H1 (cell line): Measurements from ENCODE around the gene CD247. TPM values are rescaled to one million over a fixed set of nuclear protein-coding genes. Genes with fewer than 3 reads are reported as not detected.

Source experiments
- CTCF ChIA-PET: fragments of 300-600 bp; sonication (Branson Sonifier 250); formaldehyde crosslinking; loops from one replicate; lab custom pipeline; 2021; ENCODE audit not compliant: partially characterized antibody; lab: Charles Lee
- POLR2A ChIA-PET: fragments of 300-600 bp; sonication (Branson Sonifier 250); formaldehyde crosslinking; loops from one replicate; lab custom pipeline; 2021; ENCODE audit warnings: inconsistent platforms; ENCODE audit not compliant: partially characterized antibody; lab: Charles Lee
- DNase-seq, 2 experiments: peaks; one replicate each; pipeline versions ENCODE4 v3.0.0 to v3.0.0-alpha.2; 2010 to 2022; ENCODE audit warnings: low spot score in 2 of 2, low read depth in 1 of 2, mixed read lengths in 1 of 2
- FAIRE-seq: peaks from 2 replicates; lab custom pipeline; 2011; peaks lifted over from hg19 to GRCh38; lab: Jason Lieb, UNC
- H2AFZ ChIP-seq: 2 replicates; pipeline ENCODE4 v1.8.1; 2012; ENCODE audit warnings: low read length, inconsistent platforms
- H2AK5ac ChIP-seq: 2 replicates; pipeline ENCODE4 v1.6.1; 2013; ENCODE audit warnings: low read depth, low read length
- H2BK120ac ChIP-seq: replicated peaks from 2 replicates; pipeline ENCODE3; 2013; ENCODE audit warnings: low read depth, low read length, inconsistent platforms
- H2BK12ac ChIP-seq: 2 replicates; pipeline ENCODE4 v1.6.1; 2013; ENCODE audit warnings: low read depth, low read length
- H2BK15ac ChIP-seq: 2 replicates; pipeline ENCODE4 v1.6.1; 2013; ENCODE audit warnings: low read length
- H2BK20ac ChIP-seq: 2 replicates; pipeline ENCODE4 v1.6.1; 2013; ENCODE audit warnings: low read length
- H2BK5ac ChIP-seq: 2 replicates; pipeline ENCODE4 v1.6.1; 2013; ENCODE audit warnings: low read depth, low read length
- H3K14ac ChIP-seq: 2 replicates; pipeline ENCODE4 v1.6.1; 2013; ENCODE audit warnings: inconsistent platforms; ENCODE audit not compliant: insufficient read length
- H3K18ac ChIP-seq: 2 replicates; pipeline ENCODE4 v1.6.1; 2013; ENCODE audit warnings: low read length; ENCODE audit errors: extremely low read depth
- H3K23ac ChIP-seq: 2 replicates; pipeline ENCODE4 v1.6.1; 2013; ENCODE audit warnings: inconsistent platforms; ENCODE audit not compliant: insufficient read length
- H3K23me2 ChIP-seq: 2 replicates; pipeline ENCODE4 v1.6.1; 2013; ENCODE audit warnings: low read depth, low read length
- H3K27ac ChIP-seq: 2 replicates; pipeline ENCODE4 v1.6.1; 2011; ENCODE audit warnings: low read depth, low read length, inconsistent platforms
- H3K27me3 ChIP-seq, 4 experiments: replicated peaks in 1 of 4; 1 replicate in 1 of 4; 2 replicates in 3 of 4; pipeline versions ENCODE4 v1.6.1 to v1.8.1; 2011 to 2013; ENCODE audit warnings: low read length in 3 of 4, mild to moderate bottlenecking in 3 of 4, inconsistent platforms in 2 of 4, mixed read lengths in 2 of 4, moderate library complexity in 1 of 4; ENCODE audit not compliant: control insufficient read depth in 3 of 4, insufficient read depth in 3 of 4; ENCODE audit errors: extremely low read depth in 1 of 4
- H3K36me3 ChIP-seq, 4 experiments: 2 replicates each; pipeline versions ENCODE4 v1.6.1 to v1.8.1; 2011 to 2013; ENCODE audit warnings: mild to moderate bottlenecking in 4 of 4, low read length in 3 of 4, moderate library complexity in 2 of 4, control low read depth in 1 of 4, inconsistent platforms in 1 of 4; ENCODE audit not compliant: insufficient read depth in 4 of 4, control insufficient read depth in 2 of 4
- H3K4ac ChIP-seq: replicated peaks from 2 replicates; pipeline ENCODE3; 2013; ENCODE audit warnings: low read length, low read depth, mixed read lengths, inconsistent platforms; ENCODE audit not compliant: insufficient read length
- H3K4me1 ChIP-seq, 4 experiments: replicated peaks in 1 of 4; 1 replicate in 1 of 4; 2 replicates in 3 of 4; pipeline versions ENCODE4 v1.6.1 to v1.8.1; 2011 to 2013; ENCODE audit warnings: low read length in 3 of 4, inconsistent platforms in 2 of 4, mixed read lengths in 1 of 4; ENCODE audit not compliant: insufficient read depth in 4 of 4, control insufficient read depth in 3 of 4
- H3K4me2 ChIP-seq, 2 experiments: 2 replicates each; pipeline versions ENCODE4 v1.6.1 to v1.8.1; 2011 to 2013; ENCODE audit warnings: low read depth in 2 of 2, low read length in 2 of 2, control low read depth in 1 of 2, inconsistent platforms in 1 of 2, mild to moderate bottlenecking in 1 of 2; ENCODE audit not compliant: insufficient read depth in 1 of 2
- H3K4me3 ChIP-seq, 4 experiments: fragments of 200-600, 300-600 bp in 1 of 4; sonication (generic), shearing (Covaris generic), sonication (Bioruptor Twin) in 1 of 4; 2 replicates each; pipeline versions ENCODE4 v1.5.1 to v1.8.1; 2011 to 2016; ENCODE audit warnings: low read length in 4 of 4, low read depth in 3 of 4, control low read depth in 2 of 4, inconsistent platforms in 2 of 4, mild to moderate bottlenecking in 2 of 4, mixed read lengths in 1 of 4, moderate library complexity in 1 of 4; ENCODE audit not compliant: insufficient read depth in 2 of 4; ENCODE audit errors: extremely low read depth in 1 of 4
- H3K56ac ChIP-seq: replicated peaks from 2 replicates; pipeline ENCODE3; 2013; ENCODE audit warnings: low read depth, mild to moderate bottlenecking, mixed read lengths, low read length, inconsistent platforms; ENCODE audit not compliant: insufficient read length
- H3K79me1 ChIP-seq: 2 replicates; pipeline ENCODE4 v1.6.1; 2013; ENCODE audit warnings: low read depth, low read length, control low read depth
- H3K79me2 ChIP-seq, 2 experiments: 2 replicates each; pipeline versions ENCODE4 v1.6.1 to v1.8.1; 2012 to 2013; ENCODE audit warnings: low read length in 2 of 2, mild to moderate bottlenecking in 2 of 2, inconsistent platforms in 1 of 2; ENCODE audit not compliant: insufficient read depth in 2 of 2, control insufficient read depth in 1 of 2
- H3K9ac ChIP-seq, 4 experiments: replicated peaks in 1 of 4; 1 replicate in 1 of 4; 2 replicates in 3 of 4; pipeline versions ENCODE4 v1.6.1 to v1.8.1; 2011 to 2013; ENCODE audit warnings: low read depth in 3 of 4, low read length in 3 of 4, control low read depth in 2 of 4, mild to moderate bottlenecking in 2 of 4, moderate library complexity in 2 of 4, inconsistent platforms in 1 of 4; ENCODE audit errors: extremely low read depth in 1 of 4
- H3K9me3 ChIP-seq, 2 experiments: 2 replicates each; pipeline versions ENCODE4 v1.6.1 to v1.8.1; 2012 to 2013; ENCODE audit warnings: mild to moderate bottlenecking in 2 of 2, moderate library complexity in 2 of 2, control low read depth in 1 of 2, inconsistent platforms in 1 of 2, low read depth in 1 of 2, low read length in 1 of 2, mixed read lengths in 1 of 2; ENCODE audit not compliant: insufficient read depth in 2 of 2
- H4K20me1 ChIP-seq, 2 experiments: replicated peaks in 1 of 2; 2 replicates each; pipeline versions ENCODE3 to v1.8.1; 2011 to 2013; ENCODE audit warnings: inconsistent platforms in 2 of 2, low read length in 2 of 2, mild to moderate bottlenecking in 1 of 2; ENCODE audit not compliant: insufficient read depth in 2 of 2, control insufficient read depth in 1 of 2
- H4K5ac ChIP-seq: 2 replicates; pipeline ENCODE4 v1.6.1; 2013; ENCODE audit warnings: low read length, low read depth, mixed read lengths, inconsistent platforms; ENCODE audit not compliant: insufficient read length
- H4K8ac ChIP-seq: 2 replicates; pipeline ENCODE4 v1.8.0; 2013; ENCODE audit warnings: mild to moderate bottlenecking, moderate library complexity, low read length, inconsistent platforms; ENCODE audit not compliant: insufficient read depth; ENCODE audit errors: extremely low read depth
- H4K91ac ChIP-seq: replicated peaks from 2 replicates; pipeline ENCODE3; 2013; ENCODE audit warnings: low read length, mixed read lengths, inconsistent platforms; ENCODE audit not compliant: insufficient read length
- NRF1 ChIP-seq: IDR thresholded peaks from 2 replicates; pipeline ENCODE4 v1.6.1; 2011; ENCODE audit warnings: mild to moderate bottlenecking, low read depth, low read length, improper control_type of control experiment
- SIRT6 ChIP-seq: IDR thresholded peaks from one replicate; pipeline ENCODE4 v1.7.1; 2012; ENCODE audit warnings: low read length, inconsistent platforms
- SP4 ChIP-seq: IDR thresholded peaks from 2 replicates; pipeline ENCODE4 v1.6.1; 2012; ENCODE audit warnings: low read length, inconsistent platforms
- TCF12 ChIP-seq: IDR thresholded peaks from 2 replicates; pipeline ENCODE4 v1.6.1; 2011; ENCODE audit warnings: low read depth, mild to moderate bottlenecking, low read length
- WGBS, 2 experiments: shearing (Covaris generic) in 1 of 2; methylation state at CpG; one replicate each; pipeline versions ENCODE4 v1.1.6 to v1.1.7; 2013 to 2015; ENCODE audit warnings: low lambda C conversion rate in 2 of 2, mixed read lengths in 2 of 2, inconsistent platforms in 1 of 2, low coverage in 1 of 2, missing lambda C conversion rate in 1 of 2; ENCODE audit not compliant: insufficient replicate concordance in 2 of 2, insufficient coverage in 1 of 2, insufficient read length in 1 of 2; ENCODE audit errors: extremely low coverage in 1 of 2, missing lambda C conversion rate in 1 of 2; 5-methylcytosine and 5-hydroxymethylcytosine counted together
- polyA plus RNA-seq, 7 experiments: library from polyadenylated mRNA; depleted of rRNA in 3 of 7; stranded (reverse) in 5 of 7; unstranded in 2 of 7; fragments of >200 nt in 5 of 7; fragments of 200-250 nt in 2 of 7; gene quantifications; 1 replicate in 5 of 7; 2 replicates in 1 of 7; 4 replicates in 1 of 7; pipeline versions ENCODE4 v1.2.1 to v1.2.3, GENCODE V29; 2011 to 2013; ENCODE audit warnings: missing spikeins in 2 of 7, mixed read lengths in 2 of 7
- total RNA-seq: library from RNA; stranded (reverse); fragmentation: NEBNext Ultra II Directional; extraction: Animal tissue kit (Norgen Biotek cat#: 25700); gene quantifications from 2 replicates; pipeline ENCODE4 v1.2.1, GENCODE V29; 2021
- TF ChIP-seq, protein P1 (sequence below): IDR thresholded peaks from 2 replicates; pipeline ENCODE4 v1.6.1; 2012; ENCODE audit warnings: inconsistent platforms

CD247 gene
- total and polyA plus RNA-seq, 2 of the 8 experiments (the other 6 are each of a cell fraction or from before 2014, with no cell fraction given), result 2.0 to 2.2 TPM

DNA sequence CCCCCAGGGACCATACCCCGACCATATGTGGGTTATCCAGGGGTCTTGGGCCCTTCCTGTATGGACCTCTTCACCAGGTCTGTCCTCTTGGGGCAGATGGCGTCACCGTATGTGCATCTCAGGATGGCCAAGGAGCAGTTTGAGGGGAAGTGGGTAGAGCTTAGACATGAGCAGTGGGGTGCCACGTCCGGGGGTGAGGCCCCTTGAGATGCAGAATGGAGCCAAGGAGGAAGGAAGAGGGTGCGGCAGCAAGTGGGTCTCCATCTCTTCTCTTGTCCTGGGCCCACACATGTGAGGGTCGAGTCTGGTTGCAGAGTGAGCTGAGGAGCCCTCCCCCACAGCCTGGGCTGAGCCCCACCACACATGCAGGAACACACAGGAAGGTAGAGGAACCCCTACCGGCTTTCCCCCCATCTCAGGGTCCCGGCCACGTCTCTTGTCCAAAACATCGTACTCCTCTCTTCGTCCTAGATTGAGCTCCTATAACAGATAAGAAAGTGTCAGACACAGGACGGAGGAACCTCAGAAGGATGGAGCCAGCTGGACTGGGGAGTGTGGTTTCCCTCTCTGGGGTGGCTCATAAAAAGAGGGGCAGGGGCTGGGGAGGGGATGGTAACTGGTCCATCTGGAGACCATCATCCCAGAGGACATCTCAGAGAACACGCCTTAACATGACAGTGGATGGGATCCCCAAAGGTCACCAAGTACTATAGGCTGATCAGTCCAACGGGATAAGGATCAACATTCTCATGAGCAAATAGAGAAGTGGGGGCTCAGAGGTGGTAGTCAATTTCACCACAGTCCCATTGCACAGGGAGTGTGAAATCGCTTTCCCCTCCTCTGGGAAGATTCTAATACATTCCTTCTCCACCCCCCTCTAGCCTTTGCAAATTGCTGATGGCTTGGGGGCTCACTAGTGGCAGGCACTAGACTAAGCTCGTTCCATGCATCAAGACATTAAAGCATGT is 79.9 kb downstream of the CD247 start:
- CTCF ChIA-PET, result interaction anchor here (0.9 to 8.4 kb wide), 25 partner anchors 7 to 380 kb away, joined by 3 to 74 read pairs (median 6); partner anchors contain the start of gene CREG1
- H3K4me3 ChIP-seq, result peak overlapping the region in 3 of 4 experiments; percentile 45 to 59 (median 56); a peak in 5 of 8 replicates
- H2BK120ac ChIP-seq, result no peak overlapping the region
- H3K27me3 ChIP-seq, result peaks cover 3 to 38% (median 26%) of the 10 kb centered on the region in 4 experiments
- H3K36me3 ChIP-seq, result no peaks in the 10 kb centered on the region
- H2AK5ac ChIP-seq, result no peak overlapping the region
- H2BK12ac ChIP-seq, result no peak overlapping the region
- H3K14ac ChIP-seq, result no peak overlapping the region
- H2BK15ac ChIP-seq, result no peak overlapping the region
- H2BK20ac ChIP-seq, result no peak overlapping the region
- WGBS, 2 experiments, result 89% methylated on average over 17 of the region's 17 CpGs; no CpG with 5 or more reads in 1 of the 2 experiments
- peaks cover 2 to 8% (median 4%) of the 10 kb centered on the region in 4 experiments; a peak in 6 of 7 replicates for H3K4me1 ChIP-seq
- H2AFZ ChIP-seq, result 0 out of 2 replicates have a peak overlapping the region, but pooled peaks have one; percentile 84
- H3K4ac ChIP-seq, result no peak overlapping the region
- H3K9ac ChIP-seq, result no peak overlapping the region
- no peak overlapping the region for H4K5ac ChIP-seq
- H3K23ac ChIP-seq, result no peak overlapping the region
- no peaks in the 10 kb centered on the region for H3K9me3 ChIP-seq
- no peaks in the 10 kb centered on the region for H3K79me2 ChIP-seq
- peak in 1 of 2 experiments; percentile 40 for DNase-seq
- H3K27ac ChIP-seq, result no peak overlapping the region
- no peaks in the 10 kb centered on the region for H3K79me1 ChIP-seq
- no peak for FAIRE-seq
- POLR2A ChIA-PET, result interaction anchor here (0.6 to 1.5 kb wide), 5 partner anchors 8 to 122 kb away, joined by 3 to 4 read pairs (median 4); no protein-coding TSS in a partner anchor
- no peak overlapping the region for H3K56ac ChIP-seq
- H4K91ac ChIP-seq, result peak overlapping the region; percentile 76
- no peak overlapping the region for H3K18ac ChIP-seq
- peaks cover 7% of the 10 kb centered on the region; the same call in 1 of the 2 replicates for H3K23me2 ChIP-seq
- peak overlapping the region; percentile 78 for H3K4me2 ChIP-seq
- no peaks in the 10 kb centered on the region for H4K20me1 ChIP-seq
- H4K8ac ChIP-seq, result peak overlapping the region; percentile 3; the same call in 1 of the 2 replicates
- 0 out of 2 replicates have a peak overlapping the region, but pooled peaks have one; percentile 39 for H2BK5ac ChIP-seq
- TF ChIP-seq SP4, result no peak
- no peak for TF ChIP-seq NRF1
- TF ChIP-seq, protein P1, sequence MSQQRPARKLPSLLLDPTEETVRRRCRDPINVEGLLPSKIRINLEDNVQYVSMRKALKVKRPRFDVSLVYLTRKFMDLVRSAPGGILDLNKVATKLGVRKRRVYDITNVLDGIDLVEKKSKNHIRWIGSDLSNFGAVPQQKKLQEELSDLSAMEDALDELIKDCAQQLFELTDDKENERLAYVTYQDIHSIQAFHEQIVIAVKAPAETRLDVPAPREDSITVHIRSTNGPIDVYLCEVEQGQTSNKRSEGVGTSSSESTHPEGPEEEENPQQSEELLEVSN, result no peak
- no peak for TF ChIP-seq SIRT6
- TF ChIP-seq TCF12, result no peak
